ENCODE results near the gene ARHGDIA. TPM values are rescaled to one million over a fixed set of nuclear protein-coding genes. Genes with fewer than 3 reads are reported as not detected.

ARHGDIA gene
- polyA plus RNA-seq, 1 donor from 2014 or later, result 16.1 TPM

DNA sequence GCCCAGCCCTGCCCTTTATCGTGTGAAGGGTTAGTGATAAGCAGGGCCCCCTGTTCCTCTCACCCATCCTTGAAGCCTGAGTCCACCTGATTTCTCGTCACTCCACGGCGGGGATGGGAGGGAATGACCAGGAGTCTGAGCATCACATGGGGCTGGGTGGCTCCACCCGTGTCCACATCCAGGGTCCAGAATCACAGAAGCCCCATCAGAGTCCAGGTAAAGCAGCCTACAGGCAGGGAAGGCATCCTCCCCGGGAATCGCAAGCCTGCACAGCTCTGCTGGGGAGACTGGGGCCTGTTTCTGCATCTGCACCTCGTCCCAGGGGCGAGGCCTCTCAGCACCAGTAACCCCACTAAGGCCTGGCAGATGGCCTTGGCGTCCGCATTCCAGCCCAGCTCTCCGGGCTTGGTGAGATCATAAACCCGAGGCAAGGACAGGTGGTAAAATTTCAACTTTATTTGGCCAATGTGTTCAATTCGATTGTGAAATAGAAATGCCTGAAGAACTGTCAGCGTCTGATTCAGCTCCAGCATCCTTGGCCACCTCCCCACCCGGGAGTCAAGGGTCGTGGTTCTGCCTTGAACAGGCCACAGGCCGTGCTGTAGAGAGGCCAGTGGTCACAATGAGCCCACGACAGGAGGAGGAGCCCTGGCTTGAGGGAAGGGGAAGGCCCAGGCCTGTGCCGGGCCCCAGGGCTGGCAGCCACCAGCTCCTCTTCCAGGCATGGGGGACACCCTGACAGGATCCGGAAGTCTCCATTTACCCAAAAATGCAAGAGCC, 28.2 kb downstream of the ARHGDIA start:
- Histone ChIP-seq H3K9me3 (ENCODE audit: low read length) (no peaks in the 10 kb centered on the region), H3K79me2 (replicated peaks; ENCODE audit: insufficient read depth, low read length) (no peaks in the 10 kb centered on the region), H3K36me3 (ENCODE audit: insufficient read depth, low read length) (no peaks in the 10 kb centered on the region), H3K27ac (ENCODE audit: low read length) (no peak overlapping the region), H3K4me2 (ENCODE audit: low read length) (no peak overlapping the region), H3K9ac (ENCODE audit: low read length) (no peak overlapping the region), H3K27me3 (ENCODE audit: insufficient read depth, low read depth, low read length) (no peaks in the 10 kb centered on the region), H2AFZ (ENCODE audit: low read depth, low read length) (no peak overlapping the region), H3K4me3 (ENCODE audit: low read length) (no peak overlapping the region), H3K9me2 (ENCODE audit: insufficient read depth, low read length) (no peaks in the 10 kb centered on the region), H4K20me1 (ENCODE audit: insufficient read depth) (no peaks in the 10 kb centered on the region), H3F3A (ENCODE audit: insufficient read depth, low read length, poor library complexity, severe bottlenecking) (no peaks in the 10 kb centered on the region)
- TF ChIP-seq RAD21 (conservative IDR thresholded peaks at IDR 0.05) (no peak), SMC3 (conservative IDR thresholded peaks at IDR 0.05; ENCODE audit: poor library complexity) (no peak), EZH2 (IDR thresholded peaks at IDR 0.05; ENCODE audit: borderline replicate concordance, insufficient read depth, low read length, poor library complexity, severe bottlenecking) (no peak), REST (IDR thresholded peaks at IDR 0.05; ENCODE audit: borderline replicate concordance) (no peak), MXI1 (conservative IDR thresholded peaks at IDR 0.05; ENCODE audit: poor library complexity, severe bottlenecking) (no peak), CTCF (IDR thresholded peaks at IDR 0.05; ENCODE audit: poor library complexity, severe bottlenecking) (no peak)

GRCh38 chr17:81842378-81842724, 28.8 kb downstream of the ARHGDIA start:
- H3K27me3 ChIP-seq (ENCODE audit: insufficient read depth, low read depth, low read length), result no peaks in the 10 kb centered on the region
- H3K36me3 ChIP-seq (ENCODE audit: insufficient read depth, low read length), result no peaks in the 10 kb centered on the region
- no peaks in the 10 kb centered on the region for H3F3A ChIP-seq (ENCODE audit: insufficient read depth, low read length, poor library complexity, severe bottlenecking)
- TF ChIP-seq EZH2 (IDR thresholded peaks at IDR 0.05; ENCODE audit: borderline replicate concordance, insufficient read depth, low read length, poor library complexity, severe bottlenecking) (no peak), TAF1 (IDR thresholded peaks at IDR 0.05; ENCODE audit: low read depth) (no peak), REST (IDR thresholded peaks at IDR 0.05; ENCODE audit: borderline replicate concordance) (no peak)
- no peak overlapping the region for H2AFZ ChIP-seq (ENCODE audit: low read depth, low read length)
- H3K9ac ChIP-seq (ENCODE audit: low read length), result no peak overlapping the region
- no peaks in the 10 kb centered on the region for H3K79me2 ChIP-seq (replicated peaks; ENCODE audit: insufficient read depth, low read length)
- H3K4me3 ChIP-seq (ENCODE audit: low read length), result no peak overlapping the region
- no peak overlapping the region for H3K27ac ChIP-seq (ENCODE audit: low read length)
- H3K9me3 ChIP-seq (ENCODE audit: low read length), result no peaks in the 10 kb centered on the region
- no peak overlapping the region for H3K4me2 ChIP-seq (ENCODE audit: low read length)
- no peaks in the 10 kb centered on the region for H3K9me2 ChIP-seq (ENCODE audit: insufficient read depth, low read length)
- no peaks in the 10 kb centered on the region for H4K20me1 ChIP-seq (ENCODE audit: insufficient read depth)
